ENCODE data around the gene LAMA5.

LAMA5 gene

GRCh38 chr20:62372042-62372993 is 5.2 kb upstream of the LAMA5 start:
- no peak for DNase-seq (ENCODE audit: low read depth)

GRCh38 chr20:62371588-62372041 is 4.5 kb upstream of the LAMA5 start:
- DNase-seq (ENCODE audit: low read depth) = no peak

GRCh38 chr20:62370807-62371587 is 3.9 kb upstream of the LAMA5 start:
- no peak for DNase-seq (ENCODE audit: low read depth)

GRCh38 chr20:62370115-62370806 is 3.1 kb upstream of the LAMA5 start:
- DNase-seq (ENCODE audit: low read depth) = no peak

GRCh38 chr20:62369815-62370114 is 2.7 kb upstream of the LAMA5 start:
- no peak for DNase-seq (ENCODE audit: low read depth)

- DNase-seq (ENCODE audit: low read depth) = no peak
Measured at GRCh38 chr20:62368976-62369814, 2.1 kb upstream of the LAMA5 start.

GRCh38 chr20:62368392-62368975 is 1.4 kb upstream of the LAMA5 start:
- no peak for DNase-seq (ENCODE audit: low read depth)

- no peak for DNase-seq (ENCODE audit: low read depth)
Measured at GRCh38 chr20:62367633-62368391, 700 bp upstream of the LAMA5 start.

- no peak for DNase-seq (ENCODE audit: low read depth)
Measured at GRCh38 chr20:62366370-62367135, 559 bp downstream of the LAMA5 start.

- no peak for DNase-seq (ENCODE audit: low read depth)
Measured at GRCh38 chr20:62365814-62366369, 1.2 kb downstream of the LAMA5 start.

- DNase-seq (ENCODE audit: low read depth) = no peak
Measured at GRCh38 chr20:62364911-62365736, 2.0 kb downstream of the LAMA5 start.

GRCh38 chr20:62363920-62364851 is 2.9 kb downstream of the LAMA5 start:
- no peak for DNase-seq (ENCODE audit: low read depth)

- DNase-seq (ENCODE audit: low read depth) = no peak
Measured at GRCh38 chr20:62362991-62363919, 3.9 kb downstream of the LAMA5 start.

GRCh38 chr20:62362590-62362940 is 4.5 kb downstream of the LAMA5 start:
- DNase-seq (ENCODE audit: low read depth) = no peak

- DNase-seq (ENCODE audit: low read depth) = no peak
Measured at GRCh38 chr20:62361799-62362589, 5.1 kb downstream of the LAMA5 start.

Measured in activated gamma-delta T cell treated with anti-CD3 and anti-CD28 coated beads, Interleukin-2, amount 50 U/mL, for 16 hours (primary cell).